GM19452 (cell line): ENCODE data around the gene GBP3.
"Not testable (repeated sequence)": the region's sequence is repeated elsewhere in the genome, so short reads cannot be mapped to it uniquely, and the experiment has no call there.

Experiments
- ATAC-seq: cut with Tn5 transposase; IDR thresholded peaks from one replicate; pipeline ENCODE4 v1.9.1; 2021; ENCODE audit not compliant: unreplicated experiment

The GBP3 gene

DNA sequence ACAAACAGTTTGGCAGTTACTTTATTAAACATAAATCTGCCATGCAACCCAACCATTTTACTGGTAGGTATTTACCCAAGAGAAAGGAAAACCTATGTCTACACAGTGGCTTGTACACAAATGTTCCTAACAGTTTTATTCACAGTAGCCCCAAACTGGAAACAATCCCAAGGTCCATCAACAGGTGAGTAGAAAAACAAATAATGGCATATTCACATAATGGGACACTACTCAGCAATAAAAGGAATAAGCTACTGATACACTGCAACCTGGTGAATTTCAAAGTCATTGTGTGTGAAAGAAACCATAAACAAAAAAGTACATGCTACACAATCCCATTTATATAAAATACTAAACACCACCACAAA lies 42.9 kb downstream of the GBP3 start:
- ATAC-seq: no peak

- ATAC-seq: no peak
These were observed 43.5 kb downstream of the GBP3 start for GRCh38 chr1:88979054-88979748.

GRCh38 chr1:88976235-88976634 lies 46.4 kb downstream of the GBP3 start:
- ATAC-seq: no peak

DNA sequence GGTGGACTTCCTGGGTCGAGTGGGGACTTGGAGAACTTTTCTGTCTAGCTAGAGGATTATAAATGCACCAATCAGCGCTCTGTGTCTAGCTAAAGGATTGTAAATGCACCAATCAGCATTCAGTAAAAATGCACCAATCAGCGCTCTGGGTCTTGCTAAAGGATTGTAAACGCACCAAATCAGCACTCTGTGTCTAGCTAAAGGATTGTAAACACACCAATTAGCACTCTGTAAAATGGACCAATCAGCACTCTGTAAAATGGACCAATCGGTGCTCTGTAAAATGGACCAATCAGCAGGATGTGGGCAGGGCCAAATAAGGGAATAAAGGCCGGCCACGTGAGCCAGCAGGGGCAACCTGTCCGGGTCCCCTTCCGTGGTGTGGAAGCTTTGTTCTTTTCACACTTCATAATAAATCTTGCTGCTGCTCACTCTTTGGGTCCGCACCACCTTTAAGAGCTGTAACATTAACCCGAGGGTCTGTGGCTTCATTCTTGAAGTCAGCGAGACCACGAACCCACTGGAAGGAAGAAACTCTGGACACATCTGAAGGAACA lies 48.0 kb downstream of the GBP3 start:
- ATAC-seq: not testable (repeated sequence)

DNA sequence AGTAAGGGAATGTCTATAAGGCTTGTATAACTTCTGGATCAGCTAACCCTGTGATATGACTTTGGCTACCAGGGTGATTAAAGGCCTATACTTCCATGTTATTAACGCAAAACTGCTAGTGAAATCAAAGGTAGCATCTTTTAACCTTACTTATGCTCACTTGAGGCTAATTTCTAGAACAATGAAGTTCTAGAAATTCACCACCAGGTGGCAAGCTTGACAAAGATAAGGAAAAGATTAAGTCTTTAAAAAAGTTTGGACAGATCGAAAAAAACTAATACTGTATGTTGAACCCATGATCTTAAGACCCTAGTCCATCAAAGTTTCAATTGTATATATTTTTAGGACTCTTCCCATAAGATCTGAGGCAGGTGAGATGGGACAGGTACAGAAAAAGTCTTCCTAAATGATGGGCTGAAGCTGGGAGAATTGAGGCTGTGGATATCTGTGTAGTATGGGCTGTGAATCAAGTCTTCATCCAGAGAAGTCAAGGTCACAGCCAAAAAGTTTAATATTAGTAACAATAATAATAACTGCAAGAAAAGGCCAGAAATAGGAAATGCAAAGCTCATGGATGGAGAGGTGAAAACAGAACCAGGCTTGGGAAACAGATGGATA lies 49.0 kb downstream of the GBP3 start:
- ATAC-seq: no peak

DNA sequence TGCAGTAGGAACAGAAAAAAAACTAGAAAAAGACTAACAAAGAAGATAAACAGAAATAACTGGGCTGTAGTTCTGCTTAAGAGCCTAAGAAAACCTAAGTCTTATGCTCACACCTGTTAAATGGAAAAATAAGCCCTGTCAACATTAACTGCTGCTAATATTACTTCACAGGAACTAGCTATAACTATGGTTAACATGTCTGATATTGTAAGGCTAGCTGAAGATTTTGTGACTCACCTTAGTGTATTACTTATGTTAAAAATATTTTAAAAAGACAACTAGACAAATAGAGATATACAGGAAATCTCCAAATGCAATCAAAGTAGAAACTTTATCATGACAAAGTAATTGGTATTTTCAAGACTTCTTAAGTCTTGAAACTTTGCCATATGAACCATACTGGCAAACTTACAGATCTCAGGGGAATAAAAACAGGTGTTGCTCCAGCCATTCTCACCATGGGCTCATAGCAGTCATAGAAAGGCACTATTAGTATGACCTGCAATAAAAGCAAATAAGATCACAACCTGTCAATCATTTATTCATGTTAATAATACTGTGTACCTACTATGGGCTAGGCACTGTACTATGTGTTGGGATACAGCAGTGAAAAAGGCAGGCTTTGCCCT lies 60.9 kb downstream of the GBP3 start:
- no peak for ATAC-seq

GRCh38 chr1:88961081-88961480 lies 61.6 kb downstream of the GBP3 start:
- no peak for ATAC-seq
